Activated naive CD8-positive, alpha-beta T cell (primary cell): ENCODE measurements around the gene ITCH.
A peak's percentile ranks its signal among the peaks of the same experiment; 100 is the strongest.

ENCODE experiments used
- H3K27ac Mint-ChIP-seq: one replicate; pipeline ENCODE4 v1.8.0; 2021; ENCODE audit warnings: mixed read lengths
- H3K27me3 Mint-ChIP-seq: one replicate; pipeline ENCODE4 v1.8.0; 2021; ENCODE audit warnings: mixed read lengths
- H3K36me3 Mint-ChIP-seq: one replicate; pipeline ENCODE4 v1.8.0; 2021; ENCODE audit warnings: mixed read lengths
- H3K4me1 Mint-ChIP-seq: one replicate; pipeline ENCODE4 v1.8.0; 2021; ENCODE audit warnings: low read depth, mixed read lengths
- H3K4me3 Mint-ChIP-seq: one replicate; pipeline ENCODE4 v1.8.0; 2021; ENCODE audit warnings: mild to moderate bottlenecking, mixed read lengths
- H3K9me3 Mint-ChIP-seq: one replicate; pipeline ENCODE4 v1.8.0; 2021; ENCODE audit warnings: low read depth, mixed read lengths

The ITCH gene

DNA sequence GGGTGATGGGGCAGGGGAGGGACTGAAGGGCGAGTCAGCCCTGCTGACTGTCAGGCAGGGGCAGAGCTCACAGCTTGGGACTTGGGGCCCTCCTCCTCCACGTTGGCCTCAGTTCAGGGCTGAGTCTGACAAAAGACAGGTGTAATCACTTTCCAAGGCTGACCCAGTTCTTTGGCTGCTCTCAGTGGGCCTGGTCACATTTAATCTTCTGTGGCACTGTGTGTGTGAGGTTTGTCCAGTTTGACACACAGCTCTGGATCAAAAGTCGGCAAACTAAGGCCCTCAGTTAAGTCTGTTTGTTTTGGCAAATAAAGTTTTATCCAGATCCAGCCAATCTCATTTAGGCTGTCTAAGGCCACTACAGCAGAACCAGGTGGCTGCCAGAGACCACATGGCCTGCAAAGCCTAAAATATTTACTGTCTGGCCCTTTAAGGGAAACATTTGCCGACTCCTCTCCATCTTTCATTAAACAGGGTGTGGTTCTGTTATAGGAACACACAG, 190.3 kb downstream of the ITCH start:
- no peaks in the 10 kb centered on the region for H3K27me3 Mint-ChIP-seq
- no peak overlapping the region for H3K4me3 Mint-ChIP-seq

DNA sequence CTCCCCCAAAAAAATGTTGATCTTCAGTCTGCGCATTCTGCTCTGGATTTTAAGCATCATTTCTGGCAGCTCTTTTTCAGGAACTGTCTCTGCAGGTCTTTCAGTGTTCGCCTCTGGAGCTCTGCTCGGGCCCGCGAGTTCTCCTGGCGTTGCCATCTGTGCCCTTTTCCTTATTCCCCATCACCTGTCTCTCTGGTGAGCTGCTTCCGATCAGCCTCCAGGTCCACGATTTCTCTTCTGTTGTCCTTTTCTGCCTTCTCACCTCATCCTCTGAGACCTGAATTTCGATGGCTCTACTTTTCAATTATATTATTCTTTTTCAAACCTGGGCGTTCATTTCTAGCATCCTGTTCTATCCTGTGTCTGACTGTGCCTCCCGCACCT, 194.9 kb downstream of the ITCH start:
- Mint-ChIP-seq H3K9me3 (no peaks in the 10 kb centered on the region), H3K27me3 (no peaks in the 10 kb centered on the region), H3K36me3 (no peaks in the 10 kb centered on the region), H3K4me1 (peaks cover 12% of the 10 kb centered on the region), H3K27ac (peak overlapping the region; percentile 76), H3K4me3 (peak overlapping the region; percentile 88)

More for the DNA sequence above, 190.3 kb downstream of the ITCH start:
- no peaks in the 10 kb centered on the region for H3K36me3 Mint-ChIP-seq
- no peak overlapping the region for H3K27ac Mint-ChIP-seq
- peaks cover 12% of the 10 kb centered on the region for H3K4me1 Mint-ChIP-seq
- H3K9me3 Mint-ChIP-seq = no peaks in the 10 kb centered on the region

DNA sequence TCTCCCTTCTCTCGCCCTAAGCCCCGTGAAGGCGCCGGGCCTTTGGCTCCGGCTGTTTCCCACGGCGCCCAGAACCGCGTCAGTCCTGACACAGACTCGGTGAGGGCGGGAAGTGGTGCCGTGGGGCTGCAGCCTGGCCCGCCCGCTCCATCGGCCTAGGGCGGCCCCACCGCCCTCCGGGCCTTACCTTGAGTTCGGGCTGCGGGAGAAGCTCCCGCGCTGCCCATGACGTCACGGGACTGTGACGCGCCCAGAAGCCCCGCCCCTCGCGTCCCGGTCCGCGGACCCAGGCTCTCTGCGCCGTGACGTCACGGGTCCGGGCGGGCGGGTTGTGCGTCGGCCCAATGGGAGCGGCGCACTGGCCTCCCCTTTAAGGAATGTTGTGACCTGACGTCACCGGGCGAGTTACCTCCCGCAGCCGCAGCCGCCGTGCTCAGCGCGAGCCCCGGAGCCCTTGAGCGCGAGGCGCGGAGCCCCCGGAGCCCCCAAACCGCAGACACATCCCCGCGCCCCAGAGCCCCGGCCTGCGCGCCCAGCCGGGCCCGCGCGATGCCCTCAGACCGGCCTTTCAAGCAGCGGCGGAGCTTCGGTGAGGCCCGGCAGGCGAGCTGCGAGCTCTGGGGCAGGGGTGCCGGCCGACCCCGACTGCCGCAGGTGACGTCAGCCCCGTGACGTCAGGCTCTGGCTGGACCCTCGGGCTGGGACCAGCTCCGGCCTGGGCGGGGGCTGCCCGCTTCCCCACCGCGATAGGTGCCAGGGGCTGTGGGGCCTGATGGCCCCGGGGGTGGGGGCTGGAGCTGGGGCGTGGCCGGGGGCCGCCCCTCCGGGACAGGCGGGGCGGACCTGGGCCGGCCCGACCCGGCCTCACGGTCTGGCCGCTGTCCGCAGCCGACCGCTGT, 195.5 kb downstream of the ITCH start, which contains the start of gene MAP1LC3A:
Gene MAP1LC3A, plus strand, starts transcription at position 399 of the 899 bp plus-strand sequence. Its CDS starts 151 bp downstream, at position 550.
- H3K4me3 Mint-ChIP-seq = peak within 1 kb of the TSS; percentile 88
- H3K27ac Mint-ChIP-seq = peak within 1 kb of the TSS; percentile 76
- H3K9me3 Mint-ChIP-seq = no peaks in the 10 kb centered on the region
- H3K4me1 Mint-ChIP-seq = peaks cover 12% of the 10 kb centered on the region
- no peaks in the 10 kb centered on the region for H3K27me3 Mint-ChIP-seq
- H3K36me3 Mint-ChIP-seq = no peaks in the 10 kb centered on the region

DNA sequence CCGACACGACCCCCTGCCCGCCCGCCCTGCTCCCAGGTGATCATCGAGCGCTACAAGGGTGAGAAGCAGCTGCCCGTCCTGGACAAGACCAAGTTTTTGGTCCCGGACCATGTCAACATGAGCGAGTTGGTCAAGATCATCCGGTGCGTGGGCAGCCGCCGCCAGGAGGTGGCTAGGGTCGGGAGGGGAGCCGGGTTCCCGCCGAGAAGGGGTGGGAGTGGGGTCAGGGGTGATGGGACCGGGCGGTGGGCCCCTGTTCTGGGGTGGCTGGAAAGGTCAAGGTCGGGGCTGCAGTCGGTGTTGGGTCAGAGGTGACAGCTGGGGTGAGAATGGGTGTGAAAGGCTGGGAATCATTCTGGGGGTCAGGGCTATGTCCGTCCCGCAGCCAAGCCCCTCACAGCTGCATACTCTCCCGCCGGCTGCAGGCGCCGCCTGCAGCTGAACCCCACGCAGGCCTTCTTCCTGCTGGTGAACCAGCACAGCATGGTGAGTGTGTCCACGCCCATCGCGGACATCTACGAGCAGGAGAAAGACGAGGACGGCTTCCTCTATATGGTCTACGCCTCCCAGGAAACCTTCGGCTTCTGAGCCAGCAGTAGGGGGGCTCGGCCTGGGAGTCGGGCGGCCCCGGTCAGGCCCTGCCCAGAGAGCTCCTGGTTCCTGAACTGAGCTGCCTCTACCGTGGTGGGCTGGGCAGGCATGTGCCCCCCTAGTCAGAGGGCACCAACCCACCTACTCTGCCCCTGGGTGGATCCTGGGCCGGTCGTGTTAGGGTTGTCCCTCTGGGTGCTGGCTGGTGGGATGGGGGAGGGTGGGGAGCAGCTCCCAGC, 196.5 kb downstream of the ITCH start:
- Mint-ChIP-seq H3K9me3 (no peaks in the 10 kb centered on the region), H3K27ac (no peak overlapping the region), H3K4me3 (peak overlapping the region; percentile 59), H3K27me3 (no peaks in the 10 kb centered on the region), H3K36me3 (no peaks in the 10 kb centered on the region), H3K4me1 (peaks cover 12% of the 10 kb centered on the region)

DNA sequence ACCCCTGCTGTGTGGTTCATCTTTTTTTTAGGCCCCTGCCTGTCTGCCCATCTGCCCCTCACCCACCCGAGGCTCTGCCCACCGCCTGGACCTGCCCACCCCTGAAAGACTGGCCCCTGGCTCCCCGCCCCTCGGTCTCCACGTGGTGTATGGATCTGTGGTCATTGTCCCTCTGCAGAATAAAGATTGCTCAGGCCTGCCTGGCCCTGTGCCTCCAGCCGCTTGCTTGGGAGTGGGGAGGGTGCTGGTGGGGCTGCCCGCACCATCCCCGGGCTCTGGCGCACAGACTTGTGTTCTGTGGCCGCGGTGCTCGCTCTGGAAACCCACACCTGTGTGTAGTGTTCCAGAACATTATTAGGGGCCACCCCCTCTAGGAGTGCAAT, 197.1 kb downstream of the ITCH start:
- H3K27ac Mint-ChIP-seq = no peak overlapping the region
- no peaks in the 10 kb centered on the region for H3K27me3 Mint-ChIP-seq
- H3K4me3 Mint-ChIP-seq = no peak overlapping the region
- H3K36me3 Mint-ChIP-seq = no peaks in the 10 kb centered on the region
- peaks cover 12% of the 10 kb centered on the region for H3K4me1 Mint-ChIP-seq
- no peaks in the 10 kb centered on the region for H3K9me3 Mint-ChIP-seq

DNA sequence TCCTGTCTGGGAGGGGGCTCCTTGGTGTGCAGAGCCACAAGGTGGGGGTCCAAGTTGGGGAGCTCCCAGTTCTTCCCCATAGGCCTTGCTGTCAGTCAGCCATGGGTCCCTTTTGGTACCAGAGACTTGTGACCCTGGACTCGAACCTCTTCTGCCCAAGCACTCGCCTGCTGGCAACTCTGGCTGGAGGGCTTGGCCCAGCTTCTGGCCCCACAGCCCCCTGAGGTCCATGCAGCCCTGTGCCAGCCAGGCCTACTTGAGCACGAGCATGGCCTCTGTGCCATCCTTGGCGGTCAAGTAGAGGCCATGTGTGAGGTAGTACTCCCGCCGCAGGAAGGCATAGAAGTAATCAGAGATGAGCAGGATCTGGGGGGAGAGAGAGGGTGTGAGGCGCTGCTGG, 197.5 kb downstream of the ITCH start:
- Mint-ChIP-seq H3K4me1 (peaks cover 12% of the 10 kb centered on the region), H3K9me3 (no peaks in the 10 kb centered on the region), H3K27ac (no peak overlapping the region), H3K4me3 (no peak overlapping the region), H3K36me3 (no peaks in the 10 kb centered on the region), H3K27me3 (no peaks in the 10 kb centered on the region)
